ENCODE data around the gene GALNT4. TPM values are rescaled to one million over a fixed set of nuclear protein-coding genes. Genes with fewer than 3 reads are reported as not detected.

The GALNT4 gene
- total RNA-seq, 3 donors from 2014 or later, result 5.3 to 11.1 (median 7.2) TPM

- Histone ChIP-seq H3K4me1 (no peaks in the 10 kb centered on the region), H3K9me3 (no peaks in the 10 kb centered on the region), H3K36me3 (no peaks in the 10 kb centered on the region), H3K4me3 (no peak overlapping the region), H3K27me3 (no peaks in the 10 kb centered on the region), H3K27ac (no peak overlapping the region)
- intact Hi-C loops (cut with DNase I; ENCODE audit: low total_unique reads), result loop anchor here (10.0 kb wide), 1 partner anchor 48 kb away; the partner anchor contains the start of genes GALNT4 and POC1B
- TF ChIP-seq POLR2A (IDR thresholded peaks at IDR 0.05), result no peak
- TF ChIP-seq POLR2AphosphoS5 (IDR thresholded peaks at IDR 0.05), result no peak
- TF ChIP-seq CTCF (IDR thresholded peaks at IDR 0.05), result no peak
- no peak for DNase-seq (ENCODE audit: low spot score in 2 of 2)
Observed at GRCh38 chr12:89476904-89477595, 47.5 kb downstream of the GALNT4 start.

- TF ChIP-seq POLR2A (IDR thresholded peaks at IDR 0.05), result no peak
- no peak for TF ChIP-seq POLR2AphosphoS5 (IDR thresholded peaks at IDR 0.05)
- no peak for TF ChIP-seq CTCF (IDR thresholded peaks at IDR 0.05)
- H3K9me3 ChIP-seq, result no peaks in the 10 kb centered on the region
- no peaks in the 10 kb centered on the region for H3K27me3 ChIP-seq
- intact Hi-C loops (cut with DNase I; ENCODE audit: low total_unique reads), result loop anchor here (10.0 kb wide), 1 partner anchor 49 kb away; the partner anchor contains the start of genes GALNT4 and POC1B
- no peak overlapping the region for H3K4me3 ChIP-seq
- H3K4me1 ChIP-seq, result no peaks in the 10 kb centered on the region
- H3K27ac ChIP-seq, result no peak overlapping the region
- H3K36me3 ChIP-seq, result no peaks in the 10 kb centered on the region
- DNase-seq (ENCODE audit: low spot score in 2 of 2), result no peak
Observed at GRCh38 chr12:89476232-89476631, 48.4 kb downstream of the GALNT4 start.

GRCh38 chr12:89475203-89475990 lies 49.2 kb downstream of the GALNT4 start:
- intact Hi-C loops (cut with DNase I; ENCODE audit: low total_unique reads), result loop anchor here (10.0 kb wide), 1 partner anchor 49 kb away; the partner anchor contains the start of genes GALNT4 and POC1B
- Histone ChIP-seq H3K4me1 (no peaks in the 10 kb centered on the region), H3K27me3 (no peaks in the 10 kb centered on the region), H3K4me3 (no peak overlapping the region), H3K27ac (no peak overlapping the region), H3K36me3 (no peaks in the 10 kb centered on the region), H3K9me3 (no peaks in the 10 kb centered on the region)
- DNase-seq (ENCODE audit: low spot score in 2 of 2), result no peak
- TF ChIP-seq CTCF (IDR thresholded peaks at IDR 0.05), result no peak
- TF ChIP-seq POLR2AphosphoS5 (IDR thresholded peaks at IDR 0.05), result no peak
- no peak for TF ChIP-seq POLR2A (IDR thresholded peaks at IDR 0.05)

- DNase-seq (ENCODE audit: low spot score in 2 of 2), result no peak
- TF ChIP-seq POLR2A (IDR thresholded peaks at IDR 0.05), result no peak
- no peak for TF ChIP-seq POLR2AphosphoS5 (IDR thresholded peaks at IDR 0.05)
- TF ChIP-seq CTCF (IDR thresholded peaks at IDR 0.05), result no peak
- Histone ChIP-seq H3K4me3 (no peak overlapping the region), H3K36me3 (no peaks in the 10 kb centered on the region), H3K27me3 (no peaks in the 10 kb centered on the region), H3K4me1 (no peaks in the 10 kb centered on the region), H3K9me3 (no peaks in the 10 kb centered on the region), H3K27ac (no peak overlapping the region)
- intact Hi-C loops (cut with DNase I; ENCODE audit: low total_unique reads), result loop anchor here (5.0 to 10.0 kb wide), 2 partner anchors 50 to 373 kb away; partner anchors contain the start of genes GALNT4 and POC1B
Observed at GRCh38 chr12:89474615-89475014, 50.0 kb downstream of the GALNT4 start.

Other genes with a start within 250 kb of the GALNT4 start
- gene DUSP6, start 172.3 kb downstream of the GALNT4 start, total RNA-seq, result 10 to 100 TPM; 53.8 to 97.5 (median 88.8) TPM
- 10 to 100 TPM; 16.0 to 30.4 (median 27.9) TPM for gene POC1B, start 1.3 kb upstream of the GALNT4 start, total RNA-seq
- 10 to 100 TPM; 40.3 to 76.8 (median 54.6) TPM for gene ATP2B1, start 184.0 kb upstream of the GALNT4 start, total RNA-seq

Data from breast epithelium (tissue), 4 donors.